ENCODE data around the gene CYP46A1.

DNA sequence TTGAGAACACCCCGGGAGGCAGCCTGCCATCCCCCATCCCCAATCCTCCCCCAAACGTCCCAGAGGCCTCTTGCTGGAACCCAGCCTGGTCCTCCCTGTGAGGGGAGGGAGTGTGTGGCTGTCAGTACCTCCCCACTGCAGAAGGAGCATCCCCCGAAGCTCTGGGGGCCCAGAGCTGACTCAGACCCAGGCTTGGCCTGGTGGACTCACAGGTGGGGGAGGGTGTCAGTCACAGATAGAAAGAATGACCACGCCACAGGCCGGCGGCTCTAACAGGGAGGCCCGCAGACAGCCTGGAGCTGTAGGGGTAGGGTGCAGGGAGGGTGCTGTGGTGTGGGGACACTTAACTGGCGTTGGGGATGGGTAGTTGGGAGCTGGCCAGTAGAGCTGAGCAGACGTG, 33.9 kb upstream of the CYP46A1 start:
- no peak for TF ChIP-seq POLR2A (IDR thresholded peaks at IDR 0.05)
- TF ChIP-seq, protein P1, sequence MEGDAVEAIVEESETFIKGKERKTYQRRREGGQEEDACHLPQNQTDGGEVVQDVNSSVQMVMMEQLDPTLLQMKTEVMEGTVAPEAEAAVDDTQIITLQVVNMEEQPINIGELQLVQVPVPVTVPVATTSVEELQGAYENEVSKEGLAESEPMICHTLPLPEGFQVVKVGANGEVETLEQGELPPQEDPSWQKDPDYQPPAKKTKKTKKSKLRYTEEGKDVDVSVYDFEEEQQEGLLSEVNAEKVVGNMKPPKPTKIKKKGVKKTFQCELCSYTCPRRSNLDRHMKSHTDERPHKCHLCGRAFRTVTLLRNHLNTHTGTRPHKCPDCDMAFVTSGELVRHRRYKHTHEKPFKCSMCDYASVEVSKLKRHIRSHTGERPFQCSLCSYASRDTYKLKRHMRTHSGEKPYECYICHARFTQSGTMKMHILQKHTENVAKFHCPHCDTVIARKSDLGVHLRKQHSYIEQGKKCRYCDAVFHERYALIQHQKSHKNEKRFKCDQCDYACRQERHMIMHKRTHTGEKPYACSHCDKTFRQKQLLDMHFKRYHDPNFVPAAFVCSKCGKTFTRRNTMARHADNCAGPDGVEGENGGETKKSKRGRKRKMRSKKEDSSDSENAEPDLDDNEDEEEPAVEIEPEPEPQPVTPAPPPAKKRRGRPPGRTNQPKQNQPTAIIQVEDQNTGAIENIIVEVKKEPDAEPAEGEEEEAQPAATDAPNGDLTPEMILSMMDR (IDR thresholded peaks at IDR 0.05): no peak
